B cell (primary cell): Measurements from ENCODE around the gene BLOC1S6. TPM values are rescaled to one million over a fixed set of nuclear protein-coding genes. Genes with fewer than 3 reads are reported as not detected.

Source experiments
- polyA plus RNA-seq: library from polyadenylated mRNA; depleted of rRNA; stranded (reverse); fragments of >200 nt; gene quantifications from 2 replicates; pipeline ENCODE4 v1.2.3, GENCODE V29; 2012
- small RNA-seq: library from RNA; depleted of rRNA; stranded (forward); fragments of <200 nt; gene quantifications from one replicate; pipeline ENCODE3, GENCODE V24; 2012; ENCODE audit warnings: low replicate concordance, low read depth; ENCODE audit not compliant: insufficient read length
- total RNA-seq, 2 donors: library from RNA; stranded (reverse); fragments of 120-200 nt in 1 of 2; gene quantifications; 1 replicate in 1 of 2; 2 replicates in 1 of 2; pipeline versions ENCODE4 v1.2.3 to v1.2.4, GENCODE V29; 2013 to 2022

Gene BLOC1S6
- total and polyA plus RNA-seq, 2 donors (not counting 1 experiment from before 2014, with no cell fraction given) = 12.4 to 60.8 TPM

Small RNA genes within 50 kb of the gene (small RNA-seq; reads per million reads assigned to genes)
- not detected for gene DPPA5P2
- not detected for gene RF00019

Other genes starting within 250 kb of the BLOC1S6 start
- 16.6 and 18.2 TPM in 2 replicates for gene GATM, start 208.8 kb upstream of the BLOC1S6 start, total RNA-seq
- gene GATM, start 208.8 kb upstream of the BLOC1S6 start, polyA plus RNA-seq = 7.3 and 9.6 TPM in 2 replicates
- 9.1 and 11.0 TPM in 2 replicates for gene SLC30A4, start 64.6 kb upstream of the BLOC1S6 start, total RNA-seq
- 6.7 and 10.7 TPM in 2 replicates for gene SLC30A4, start 64.6 kb upstream of the BLOC1S6 start, polyA plus RNA-seq
- gene SQOR, start 47.6 kb downstream of the BLOC1S6 start, total RNA-seq = 24.3 and 25.6 TPM in 2 replicates
- gene SQOR, start 47.6 kb downstream of the BLOC1S6 start, polyA plus RNA-seq = 25.2 and 29.1 TPM in 2 replicates